ENCODE data around the gene NPAS4. TPM values are rescaled to one million over a fixed set of nuclear protein-coding genes. Genes with fewer than 3 reads are reported as not detected.

The NPAS4 gene
- total and polyA plus RNA-seq, 2 of the 13 experiments (the other 11 are each of a cell fraction or from before 2014, with no cell fraction given) = not detected

DNA sequence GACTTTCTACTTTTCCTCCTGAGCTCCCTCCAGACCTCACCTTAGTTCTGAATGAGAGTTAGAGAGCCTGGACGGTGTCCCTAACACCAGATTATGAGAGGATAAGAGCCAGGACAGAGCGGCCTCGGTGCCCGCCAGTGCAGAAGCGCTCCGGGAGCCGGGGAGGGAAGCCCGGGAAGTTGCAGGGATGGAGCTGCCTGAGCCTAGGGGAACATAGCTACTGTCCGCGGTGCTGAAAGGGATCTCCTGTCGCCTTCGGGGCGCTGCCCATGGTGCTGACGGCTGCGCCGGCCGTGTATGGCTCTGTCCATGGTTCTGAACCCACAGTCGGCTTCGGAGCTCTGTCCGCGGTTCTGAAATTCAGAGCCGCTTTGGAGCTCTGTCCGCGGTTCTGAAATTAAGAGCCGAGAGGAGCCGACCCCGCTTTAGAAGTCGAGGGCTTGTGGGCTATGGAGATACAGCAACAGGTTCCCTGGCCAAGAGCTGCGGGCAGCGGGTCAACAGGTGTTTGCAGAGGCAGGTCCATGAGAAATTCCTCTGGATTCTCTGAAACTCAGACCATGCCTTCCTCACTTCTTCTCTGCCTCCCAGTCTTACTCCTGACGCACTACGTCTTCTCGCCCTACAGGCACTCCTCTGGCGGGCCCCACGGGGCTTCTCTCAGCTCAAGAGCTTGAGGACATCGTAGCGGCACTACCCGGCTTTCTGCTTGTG, 814 bp downstream of the NPAS4 start (continued):
- TF ChIP-seq ZFYVE20 (CRISPR knock-in tag; IDR thresholded peaks at IDR 0.05; ENCODE audit: borderline replicate concordance, low read depth) (peak; percentile 100), NCOR1 (IDR thresholded peaks at IDR 0.05; ENCODE audit: borderline replicate concordance, low read length) (no peak), TEAD2 (CRISPR knock-in tag; IDR thresholded peaks at IDR 0.05) (peak; percentile 100), REL (CRISPR knock-in tag; conservative IDR thresholded peaks at IDR 0.05) (peak; percentile 100), ZNF782 (CRISPR knock-in tag; IDR thresholded peaks at IDR 0.05; ENCODE audit: borderline replicate concordance) (peak; percentile 100), HOXA9 (CRISPR knock-in tag; IDR thresholded peaks at IDR 0.05; ENCODE audit: borderline replicate concordance) (peak; percentile 100), ZNF790 (CRISPR knock-in tag; IDR thresholded peaks at IDR 0.05; ENCODE audit: borderline replicate concordance) (peak; percentile 100), CCDC6 (CRISPR knock-in tag; IDR thresholded peaks at IDR 0.05) (peak; percentile 100), ZNF839 (CRISPR knock-in tag; IDR thresholded peaks at IDR 0.05; ENCODE audit: borderline replicate concordance) (peak; percentile 100), ZFP36L2 (CRISPR knock-in tag; IDR thresholded peaks at IDR 0.05) (peak; percentile 100), NPAS2 (CRISPR knock-in tag; IDR thresholded peaks at IDR 0.05; ENCODE audit: borderline replicate concordance) (peak; percentile 100)
- TF ChIP-seq, protein P1, sequence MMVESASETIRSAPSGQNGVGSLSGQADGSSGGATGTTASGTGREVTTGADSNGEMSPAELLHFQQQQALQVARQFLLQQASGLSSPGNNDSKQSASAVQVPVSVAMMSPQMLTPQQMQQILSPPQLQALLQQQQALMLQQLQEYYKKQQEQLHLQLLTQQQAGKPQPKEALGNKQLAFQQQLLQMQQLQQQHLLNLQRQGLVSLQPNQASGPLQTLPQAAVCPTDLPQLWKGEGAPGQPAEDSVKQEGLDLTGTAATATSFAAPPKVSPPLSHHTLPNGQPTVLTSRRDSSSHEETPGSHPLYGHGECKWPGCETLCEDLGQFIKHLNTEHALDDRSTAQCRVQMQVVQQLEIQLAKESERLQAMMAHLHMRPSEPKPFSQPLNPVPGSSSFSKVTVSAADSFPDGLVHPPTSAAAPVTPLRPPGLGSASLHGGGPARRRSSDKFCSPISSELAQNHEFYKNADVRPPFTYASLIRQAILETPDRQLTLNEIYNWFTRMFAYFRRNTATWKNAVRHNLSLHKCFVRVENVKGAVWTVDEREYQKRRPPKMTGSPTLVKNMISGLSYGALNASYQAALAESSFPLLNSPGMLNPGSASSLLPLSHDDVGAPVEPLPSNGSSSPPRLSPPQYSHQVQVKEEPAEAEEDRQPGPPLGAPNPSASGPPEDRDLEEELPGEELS (CRISPR knock-in tag; IDR thresholded peaks at IDR 0.05) = peak; percentile 100
- TF ChIP-seq, protein P2, sequence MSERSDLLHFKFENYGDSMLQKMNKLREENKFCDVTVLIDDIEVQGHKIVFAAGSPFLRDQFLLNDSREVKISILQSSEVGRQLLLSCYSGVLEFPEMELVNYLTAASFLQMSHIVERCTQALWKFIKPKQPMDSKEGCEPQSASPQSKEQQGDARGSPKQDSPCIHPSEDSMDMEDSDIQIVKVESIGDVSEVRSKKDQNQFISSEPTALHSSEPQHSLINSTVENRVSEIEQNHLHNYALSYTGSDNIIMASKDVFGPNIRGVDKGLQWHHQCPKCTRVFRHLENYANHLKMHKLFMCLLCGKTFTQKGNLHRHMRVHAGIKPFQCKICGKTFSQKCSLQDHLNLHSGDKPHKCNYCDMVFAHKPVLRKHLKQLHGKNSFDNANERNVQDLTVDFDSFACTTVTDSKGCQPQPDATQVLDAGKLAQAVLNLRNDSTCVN (CRISPR knock-in tag; IDR thresholded peaks at IDR 0.05; ENCODE audit: borderline replicate concordance) = peak; percentile 100
- TF ChIP-seq, protein P3, sequence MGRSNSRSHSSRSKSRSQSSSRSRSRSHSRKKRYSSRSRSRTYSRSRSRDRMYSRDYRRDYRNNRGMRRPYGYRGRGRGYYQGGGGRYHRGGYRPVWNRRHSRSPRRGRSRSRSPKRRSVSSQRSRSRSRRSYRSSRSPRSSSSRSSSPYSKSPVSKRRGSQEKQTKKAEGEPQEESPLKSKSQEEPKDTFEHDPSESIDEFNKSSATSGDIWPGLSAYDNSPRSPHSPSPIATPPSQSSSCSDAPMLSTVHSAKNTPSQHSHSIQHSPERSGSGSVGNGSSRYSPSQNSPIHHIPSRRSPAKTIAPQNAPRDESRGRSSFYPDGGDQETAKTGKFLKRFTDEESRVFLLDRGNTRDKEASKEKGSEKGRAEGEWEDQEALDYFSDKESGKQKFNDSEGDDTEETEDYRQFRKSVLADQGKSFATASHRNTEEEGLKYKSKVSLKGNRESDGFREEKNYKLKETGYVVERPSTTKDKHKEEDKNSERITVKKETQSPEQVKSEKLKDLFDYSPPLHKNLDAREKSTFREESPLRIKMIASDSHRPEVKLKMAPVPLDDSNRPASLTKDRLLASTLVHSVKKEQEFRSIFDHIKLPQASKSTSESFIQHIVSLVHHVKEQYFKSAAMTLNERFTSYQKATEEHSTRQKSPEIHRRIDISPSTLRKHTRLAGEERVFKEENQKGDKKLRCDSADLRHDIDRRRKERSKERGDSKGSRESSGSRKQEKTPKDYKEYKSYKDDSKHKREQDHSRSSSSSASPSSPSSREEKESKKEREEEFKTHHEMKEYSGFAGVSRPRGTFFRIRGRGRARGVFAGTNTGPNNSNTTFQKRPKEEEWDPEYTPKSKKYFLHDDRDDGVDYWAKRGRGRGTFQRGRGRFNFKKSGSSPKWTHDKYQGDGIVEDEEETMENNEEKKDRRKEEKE (IDR thresholded peaks at IDR 0.05) = no peak
- TF ChIP-seq, protein P4, sequence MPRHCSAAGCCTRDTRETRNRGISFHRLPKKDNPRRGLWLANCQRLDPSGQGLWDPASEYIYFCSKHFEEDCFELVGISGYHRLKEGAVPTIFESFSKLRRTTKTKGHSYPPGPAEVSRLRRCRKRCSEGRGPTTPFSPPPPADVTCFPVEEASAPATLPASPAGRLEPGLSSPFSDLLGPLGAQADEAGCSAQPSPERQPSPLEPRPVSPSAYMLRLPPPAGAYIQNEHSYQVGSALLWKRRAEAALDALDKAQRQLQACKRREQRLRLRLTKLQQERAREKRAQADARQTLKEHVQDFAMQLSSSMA (CRISPR knock-in tag; IDR thresholded peaks at IDR 0.05) = peak; percentile 99
- TF ChIP-seq, protein P5, sequence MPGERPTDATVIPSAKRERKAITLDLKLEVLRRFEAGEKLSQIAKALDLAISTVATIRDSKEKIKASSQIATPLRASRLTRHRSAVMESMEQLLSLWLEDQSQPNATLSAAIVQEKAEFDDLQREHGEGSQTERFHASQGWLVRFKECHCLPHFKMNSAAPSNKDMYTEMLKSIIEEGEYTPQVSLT (CRISPR knock-in tag; IDR thresholded peaks at IDR 0.05; ENCODE audit: borderline replicate concordance, low read depth) = peak; percentile 100
- TF ChIP-seq, protein P6, sequence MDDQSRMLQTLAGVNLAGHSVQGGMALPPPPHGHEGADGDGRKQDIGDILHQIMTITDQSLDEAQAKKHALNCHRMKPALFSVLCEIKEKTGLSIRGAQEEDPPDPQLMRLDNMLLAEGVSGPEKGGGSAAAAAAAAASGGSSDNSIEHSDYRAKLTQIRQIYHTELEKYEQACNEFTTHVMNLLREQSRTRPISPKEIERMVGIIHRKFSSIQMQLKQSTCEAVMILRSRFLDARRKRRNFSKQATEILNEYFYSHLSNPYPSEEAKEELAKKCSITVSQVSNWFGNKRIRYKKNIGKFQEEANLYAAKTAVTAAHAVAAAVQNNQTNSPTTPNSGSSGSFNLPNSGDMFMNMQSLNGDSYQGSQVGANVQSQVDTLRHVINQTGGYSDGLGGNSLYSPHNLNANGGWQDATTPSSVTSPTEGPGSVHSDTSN (CRISPR knock-in tag; IDR thresholded peaks at IDR 0.05; ENCODE audit: borderline replicate concordance) = peak; percentile 100
- TF ChIP-seq, protein P7, sequence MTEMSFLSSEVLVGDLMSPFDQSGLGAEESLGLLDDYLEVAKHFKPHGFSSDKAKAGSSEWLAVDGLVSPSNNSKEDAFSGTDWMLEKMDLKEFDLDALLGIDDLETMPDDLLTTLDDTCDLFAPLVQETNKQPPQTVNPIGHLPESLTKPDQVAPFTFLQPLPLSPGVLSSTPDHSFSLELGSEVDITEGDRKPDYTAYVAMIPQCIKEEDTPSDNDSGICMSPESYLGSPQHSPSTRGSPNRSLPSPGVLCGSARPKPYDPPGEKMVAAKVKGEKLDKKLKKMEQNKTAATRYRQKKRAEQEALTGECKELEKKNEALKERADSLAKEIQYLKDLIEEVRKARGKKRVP (CRISPR knock-in tag; IDR thresholded peaks at IDR 0.05) = peak; percentile 91 to 99

All from HepG2 (cell line).